Hematopoietic multipotent progenitor cell treated with erythropoietin and hydrocortisone succinate and interleukin-3 and kit ligand, for 6 days (in vitro differentiated cells): ENCODE measurements around the gene MSRB1.
"Not testable (repeated sequence)": the region's sequence is repeated elsewhere in the genome, so short reads cannot be mapped to it uniquely, and the experiment has no call there.

Source experiments
- DNase-seq: peaks from one replicate; pipeline ENCODE4 v3.0.0-alpha.2; 2015

Gene MSRB1

GRCh38 chr16:1915732-1916639, 27.0 kb downstream of the MSRB1 start:
- no peak for DNase-seq

- DNase-seq = no peak
Observed at GRCh38 chr16:1914988-1915387, 28.0 kb downstream of the MSRB1 start.

GRCh38 chr16:1914084-1914608, 28.9 kb downstream of the MSRB1 start:
- no peak for DNase-seq

GRCh38 chr16:1913327-1914083, 29.5 kb downstream of the MSRB1 start:
- DNase-seq = no peak

- DNase-seq = no peak
Observed at GRCh38 chr16:1912215-1912543, 30.8 kb downstream of the MSRB1 start.

- no peak for DNase-seq
Observed at GRCh38 chr16:1911467-1912214, 31.4 kb downstream of the MSRB1 start.

- no peak for DNase-seq
Observed at GRCh38 chr16:1909561-1910231, 33.3 kb downstream of the MSRB1 start.

GRCh38 chr16:1908983-1909382, 34.0 kb downstream of the MSRB1 start:
- no peak for DNase-seq

- no peak for DNase-seq
Observed at GRCh38 chr16:1908184-1908583, 34.8 kb downstream of the MSRB1 start.

GRCh38 chr16:1907226-1907860, 35.7 kb downstream of the MSRB1 start:
- no peak for DNase-seq

- no peak for DNase-seq
Observed at GRCh38 chr16:1906846-1907165, 36.2 kb downstream of the MSRB1 start.

GRCh38 chr16:1906055-1906845, 36.7 kb downstream of the MSRB1 start:
- no peak for DNase-seq

- DNase-seq = no peak
Observed at GRCh38 chr16:1903845-1904840, 38.9 kb downstream of the MSRB1 start.

- DNase-seq = no peak
Observed at GRCh38 chr16:1903220-1903574, 39.8 kb downstream of the MSRB1 start.

- DNase-seq = no peak
Observed at GRCh38 chr16:1902547-1903219, 40.3 kb downstream of the MSRB1 start.

- DNase-seq = no peak
Observed at GRCh38 chr16:1900452-1900774, 42.6 kb downstream of the MSRB1 start.

- no peak for DNase-seq
Observed at GRCh38 chr16:1899641-1900451, 43.2 kb downstream of the MSRB1 start.

GRCh38 chr16:1897692-1898091, 45.3 kb downstream of the MSRB1 start:
- DNase-seq = not testable (repeated sequence)
